Measurements from ENCODE around the gene SHROOM3.
"Not testable (repeated sequence)": the region's sequence is repeated elsewhere in the genome, so short reads cannot be mapped to it uniquely, and the experiment has no call there.

The SHROOM3 gene

GRCh38 chr4:76601791-76602190, 166.8 kb downstream of the SHROOM3 start:
- Histone ChIP-seq H3K27ac (ENCODE audit: low read depth, low read length) (no peak overlapping the region), H3K9me3 (ENCODE audit: control insufficient read depth in 1 of 2, low read length in 2 of 2) (no peaks in the 10 kb centered on the region), H3K4me3 (ENCODE audit: low read depth in 1 of 2, low read length in 2 of 2) (no peak overlapping the region), H3K36me3 (ENCODE audit: control insufficient read depth in 1 of 2, insufficient read depth in 2 of 2, low read length in 2 of 2) (no peaks in the 10 kb centered on the region), H3K9ac (ENCODE audit: low read depth in 1 of 2, low read length in 2 of 2) (no peak overlapping the region), H3K4me1 (ENCODE audit: control insufficient read depth in 1 of 2, insufficient read depth in 2 of 2, low read length in 2 of 2) (peaks cover 26 to 59% of the 10 kb centered on the region in 2 donors), H3K27me3 (ENCODE audit: control insufficient read depth in 1 of 2, insufficient read depth in 2 of 2, low read length in 2 of 2) (no peaks in the 10 kb centered on the region)

DNA sequence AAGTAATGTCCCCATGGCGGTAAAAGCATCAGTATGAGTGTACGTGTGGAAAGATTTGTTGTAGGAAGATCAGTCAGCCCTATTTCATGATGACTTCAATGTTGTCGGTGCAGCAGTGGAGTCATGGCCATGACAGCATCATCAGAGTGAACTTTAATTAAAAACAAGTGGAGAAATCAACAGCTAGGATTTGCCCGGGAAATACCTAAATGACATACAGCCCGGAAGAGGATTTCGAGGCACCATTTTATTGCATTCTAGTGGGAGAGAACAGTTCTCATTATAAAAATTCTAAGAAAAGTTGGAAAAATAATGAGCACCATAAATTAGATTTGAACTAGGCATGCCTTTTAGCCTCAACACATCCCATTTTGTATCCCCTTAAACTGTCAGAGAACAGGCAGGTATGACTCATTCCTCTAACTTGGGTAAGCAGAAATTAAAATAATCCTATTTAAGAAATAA, 170.1 kb downstream of the SHROOM3 start:
- Histone ChIP-seq H3K27ac (ENCODE audit: low read depth, low read length) (no peak overlapping the region), H3K36me3 (ENCODE audit: control insufficient read depth in 1 of 2, insufficient read depth in 2 of 2, low read length in 2 of 2) (no peaks in the 10 kb centered on the region)

DNA sequence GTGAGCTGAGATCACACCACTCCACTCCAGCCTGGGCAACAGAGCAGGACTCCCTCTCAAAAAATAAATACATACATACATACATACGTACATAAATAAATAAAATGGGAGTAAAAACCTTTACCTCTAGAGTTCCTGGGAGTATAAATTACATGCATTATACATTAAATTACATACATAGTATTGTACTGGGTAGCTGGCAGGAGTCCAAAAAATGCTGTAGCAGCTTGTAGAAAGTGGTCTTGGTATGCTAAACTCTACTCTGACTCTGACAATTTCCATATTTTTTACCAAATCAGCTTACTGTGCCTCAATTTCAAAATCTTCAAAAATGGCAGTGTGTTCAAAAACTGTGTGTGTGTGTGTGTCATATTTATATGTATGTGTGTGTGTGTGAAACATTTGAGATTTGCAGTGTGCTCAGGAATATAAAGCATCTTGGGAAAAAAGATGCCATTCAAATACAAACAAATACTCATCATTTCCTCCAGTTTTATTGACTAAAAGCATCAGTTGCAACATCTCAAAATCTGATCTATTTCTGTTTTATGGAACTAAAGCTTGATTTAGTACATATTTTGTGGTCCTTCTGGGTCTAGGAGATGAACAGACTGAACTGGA, 171.7 kb downstream of the SHROOM3 start:
- H3K27me3 ChIP-seq (ENCODE audit: control insufficient read depth in 1 of 2, insufficient read depth in 2 of 2, low read length in 2 of 2): no peaks in the 10 kb centered on the region
- H3K9ac ChIP-seq (ENCODE audit: low read depth in 1 of 2, low read length in 2 of 2): no peak overlapping the region
- H3K9me3 ChIP-seq (ENCODE audit: control insufficient read depth in 1 of 2, low read length in 2 of 2): no peaks in the 10 kb centered on the region
- H3K27ac ChIP-seq (ENCODE audit: low read depth, low read length): no peak overlapping the region
- peaks cover 26 to 39% of the 10 kb centered on the region in 2 donors for H3K4me1 ChIP-seq (ENCODE audit: control insufficient read depth in 1 of 2, insufficient read depth in 2 of 2, low read length in 2 of 2)
- no peaks in the 10 kb centered on the region for H3K36me3 ChIP-seq (ENCODE audit: control insufficient read depth in 1 of 2, insufficient read depth in 2 of 2, low read length in 2 of 2)
- no peak overlapping the region for H3K4me3 ChIP-seq (ENCODE audit: low read depth in 1 of 2, low read length in 2 of 2)

More for the DNA sequence above, 170.1 kb downstream of the SHROOM3 start:
- H3K4me3 ChIP-seq (ENCODE audit: low read depth in 1 of 2, low read length in 2 of 2): no peak overlapping the region
- H3K4me1 ChIP-seq (ENCODE audit: control insufficient read depth in 1 of 2, insufficient read depth in 2 of 2, low read length in 2 of 2): peaks cover 27 to 45% of the 10 kb centered on the region in 2 donors
- H3K9me3 ChIP-seq (ENCODE audit: control insufficient read depth in 1 of 2, low read length in 2 of 2): no peaks in the 10 kb centered on the region
- H3K9ac ChIP-seq (ENCODE audit: low read depth in 1 of 2, low read length in 2 of 2): no peak overlapping the region
- no peaks in the 10 kb centered on the region for H3K27me3 ChIP-seq (ENCODE audit: control insufficient read depth in 1 of 2, insufficient read depth in 2 of 2, low read length in 2 of 2)

DNA sequence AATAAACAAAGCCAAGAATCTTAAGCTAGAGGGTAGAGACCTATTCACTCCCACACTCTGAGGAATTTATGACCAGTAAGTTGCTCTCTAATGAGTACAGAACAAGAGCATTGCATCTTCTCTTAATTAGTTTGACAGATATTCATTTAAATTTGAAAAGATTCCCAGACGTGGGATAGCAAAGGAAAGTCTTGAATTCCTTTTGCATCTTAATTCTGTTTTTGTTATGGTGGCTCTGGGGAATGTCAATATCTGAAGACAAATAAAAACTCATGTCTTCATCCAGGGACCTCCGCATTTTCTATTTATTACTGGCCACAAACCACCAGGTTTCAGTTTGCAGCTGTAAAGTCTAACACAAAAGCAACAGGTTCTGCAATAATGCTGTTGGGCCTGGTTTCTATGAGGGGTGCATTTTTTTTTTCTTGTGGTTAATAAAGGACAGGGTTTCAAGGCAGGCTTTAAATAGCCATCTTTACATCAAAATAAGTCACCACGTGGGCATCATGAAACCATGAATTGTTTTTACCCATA, 172.3 kb downstream of the SHROOM3 start:
- Histone ChIP-seq H3K27ac (ENCODE audit: low read depth, low read length) (no peak overlapping the region), H3K4me1 (ENCODE audit: control insufficient read depth in 1 of 2, insufficient read depth in 2 of 2, low read length in 2 of 2) (peaks cover 23 to 40% of the 10 kb centered on the region in 2 donors), H3K4me3 (ENCODE audit: low read depth in 1 of 2, low read length in 2 of 2) (no peak overlapping the region)

DNA sequence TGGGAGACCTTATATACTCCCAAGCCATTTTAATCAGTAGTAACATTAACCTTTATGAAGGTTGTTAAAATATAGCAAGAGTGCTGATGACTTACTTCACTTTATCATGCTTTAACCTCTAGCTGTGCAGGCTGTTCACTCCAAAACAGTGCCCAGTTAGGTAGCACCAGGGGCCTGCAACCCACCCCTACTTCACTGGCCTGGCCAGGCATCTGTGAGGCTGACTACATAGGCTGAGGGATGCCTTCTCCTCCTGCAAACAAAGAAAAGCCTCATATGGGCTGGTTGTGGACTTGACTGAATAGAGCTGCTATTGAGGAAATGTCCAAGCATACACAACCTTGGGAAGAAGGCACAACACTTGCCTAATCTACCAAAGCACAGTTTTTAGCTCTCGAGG, 172.8 kb downstream of the SHROOM3 start:
- Histone ChIP-seq H3K36me3 (ENCODE audit: control insufficient read depth in 1 of 2, insufficient read depth in 2 of 2, low read length in 2 of 2) (no peaks in the 10 kb centered on the region), H3K9me3 (ENCODE audit: control insufficient read depth in 1 of 2, low read length in 2 of 2) (no peaks in the 10 kb centered on the region), H3K27ac (ENCODE audit: low read depth, low read length) (no peak overlapping the region), H3K4me1 (ENCODE audit: control insufficient read depth in 1 of 2, insufficient read depth in 2 of 2, low read length in 2 of 2) (peaks cover 19 to 40% of the 10 kb centered on the region in 2 donors), H3K4me3 (ENCODE audit: low read depth in 1 of 2, low read length in 2 of 2) (no peak overlapping the region), H3K9ac (ENCODE audit: low read depth in 1 of 2, low read length in 2 of 2) (no peak overlapping the region), H3K27me3 (ENCODE audit: control insufficient read depth in 1 of 2, insufficient read depth in 2 of 2, low read length in 2 of 2) (no peaks in the 10 kb centered on the region)

More for the DNA sequence above, 172.3 kb downstream of the SHROOM3 start:
- H3K27me3 ChIP-seq (ENCODE audit: control insufficient read depth in 1 of 2, insufficient read depth in 2 of 2, low read length in 2 of 2): no peaks in the 10 kb centered on the region
- no peaks in the 10 kb centered on the region for H3K9me3 ChIP-seq (ENCODE audit: control insufficient read depth in 1 of 2, low read length in 2 of 2)
- no peak overlapping the region for H3K9ac ChIP-seq (ENCODE audit: low read depth in 1 of 2, low read length in 2 of 2)
- H3K36me3 ChIP-seq (ENCODE audit: control insufficient read depth in 1 of 2, insufficient read depth in 2 of 2, low read length in 2 of 2): no peaks in the 10 kb centered on the region

DNA sequence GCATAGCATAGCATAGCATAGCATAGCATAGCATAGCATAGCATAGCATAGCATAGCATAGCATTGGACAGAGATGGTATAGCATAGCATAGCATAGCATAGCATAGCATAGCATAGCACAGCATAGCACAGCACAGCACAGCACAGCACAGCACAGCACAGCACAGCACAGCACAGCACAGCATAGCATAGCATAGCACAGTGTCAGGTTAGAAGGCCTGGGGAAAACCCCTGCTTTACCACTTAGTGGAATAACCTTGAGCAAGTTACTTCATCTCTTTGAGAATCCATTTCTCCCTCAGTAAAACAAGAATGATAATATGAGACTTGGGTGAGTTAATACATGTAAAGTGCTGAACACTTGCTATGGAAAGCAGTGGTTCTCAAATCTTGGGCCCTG, 173.5 kb downstream of the SHROOM3 start:
- H3K36me3 ChIP-seq (ENCODE audit: control insufficient read depth in 1 of 2, insufficient read depth in 2 of 2, low read length in 2 of 2); H3K27ac ChIP-seq (ENCODE audit: low read depth, low read length); H3K4me3 ChIP-seq (ENCODE audit: low read depth in 1 of 2, low read length in 2 of 2); H3K9me3 ChIP-seq (ENCODE audit: control insufficient read depth in 1 of 2, low read length in 2 of 2); H3K9ac ChIP-seq (ENCODE audit: low read depth in 1 of 2, low read length in 2 of 2); H3K27me3 ChIP-seq (ENCODE audit: control insufficient read depth in 1 of 2, insufficient read depth in 2 of 2, low read length in 2 of 2): not testable (repeated sequence)
- peaks cover 17 to 40% of the 10 kb centered on the region in 2 donors for H3K4me1 ChIP-seq (ENCODE audit: control insufficient read depth in 1 of 2, insufficient read depth in 2 of 2, low read length in 2 of 2)

- H3K9ac ChIP-seq (ENCODE audit: low read depth in 1 of 2, low read length in 2 of 2): peak overlapping the region in 1 of 2 donors; percentile 24
Observed at GRCh38 chr4:76610751-76611547, 175.9 kb downstream of the SHROOM3 start.

GRCh38 chr4:76611616-76612207, 176.7 kb downstream of the SHROOM3 start:
- H3K9me3 ChIP-seq (ENCODE audit: control insufficient read depth in 1 of 2, low read length in 2 of 2): no peaks in the 10 kb centered on the region
- peak overlapping the region; percentile 35 for H3K27ac ChIP-seq (ENCODE audit: low read depth, low read length)
- H3K4me1 ChIP-seq (ENCODE audit: control insufficient read depth in 1 of 2, insufficient read depth in 2 of 2, low read length in 2 of 2): peaks cover 21 to 42% of the 10 kb centered on the region in 2 donors
- no peaks in the 10 kb centered on the region for H3K27me3 ChIP-seq (ENCODE audit: control insufficient read depth in 1 of 2, insufficient read depth in 2 of 2, low read length in 2 of 2)
- no peaks in the 10 kb centered on the region for H3K36me3 ChIP-seq (ENCODE audit: control insufficient read depth in 1 of 2, insufficient read depth in 2 of 2, low read length in 2 of 2)
- H3K4me3 ChIP-seq (ENCODE audit: low read depth in 1 of 2, low read length in 2 of 2): peak overlapping the region in 1 of 2 donors; percentile 2
- peak overlapping the region in 1 of 2 donors; percentile 24 for H3K9ac ChIP-seq (ENCODE audit: low read depth in 1 of 2, low read length in 2 of 2)

More at GRCh38 chr4:76610751-76611547, 175.9 kb downstream of the SHROOM3 start:
- H3K27me3 ChIP-seq (ENCODE audit: control insufficient read depth in 1 of 2, insufficient read depth in 2 of 2, low read length in 2 of 2): no peaks in the 10 kb centered on the region
- peak overlapping the region in 1 of 2 donors; percentile 2 for H3K4me3 ChIP-seq (ENCODE audit: low read depth in 1 of 2, low read length in 2 of 2)
- peaks cover 21 to 42% of the 10 kb centered on the region in 2 donors for H3K4me1 ChIP-seq (ENCODE audit: control insufficient read depth in 1 of 2, insufficient read depth in 2 of 2, low read length in 2 of 2)
- no peaks in the 10 kb centered on the region for H3K36me3 ChIP-seq (ENCODE audit: control insufficient read depth in 1 of 2, insufficient read depth in 2 of 2, low read length in 2 of 2)
- H3K27ac ChIP-seq (ENCODE audit: low read depth, low read length): peak overlapping the region; percentile 35
- no peaks in the 10 kb centered on the region for H3K9me3 ChIP-seq (ENCODE audit: control insufficient read depth in 1 of 2, low read length in 2 of 2)

DNA sequence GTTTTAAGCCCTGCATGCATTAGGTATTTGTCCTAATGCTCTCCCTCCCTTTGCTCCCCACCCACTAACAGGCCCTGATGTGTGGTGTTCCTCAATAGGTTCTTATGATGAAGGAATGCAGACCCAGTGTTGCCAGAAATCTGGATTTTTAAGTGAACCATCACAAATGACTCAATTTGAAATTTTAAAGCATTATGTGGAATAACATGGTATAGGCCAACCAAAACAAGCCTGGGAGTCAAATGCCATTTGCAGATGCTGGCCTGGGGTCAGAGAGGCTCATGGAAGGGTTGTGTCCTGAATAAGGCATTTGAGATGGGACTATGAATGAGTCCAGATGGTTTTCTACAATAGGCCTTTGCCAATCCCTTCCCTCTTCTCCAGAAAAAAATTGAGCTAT, 179.6 kb downstream of the SHROOM3 start:
- no peaks in the 10 kb centered on the region for H3K36me3 ChIP-seq (ENCODE audit: control insufficient read depth in 1 of 2, insufficient read depth in 2 of 2, low read length in 2 of 2)
- no peaks in the 10 kb centered on the region for H3K9me3 ChIP-seq (ENCODE audit: control insufficient read depth in 1 of 2, low read length in 2 of 2)
- no peak overlapping the region for H3K27ac ChIP-seq (ENCODE audit: low read depth, low read length)
- peaks cover 11 to 26% of the 10 kb centered on the region in 2 donors for H3K4me1 ChIP-seq (ENCODE audit: control insufficient read depth in 1 of 2, insufficient read depth in 2 of 2, low read length in 2 of 2)
- H3K4me3 ChIP-seq (ENCODE audit: low read depth in 1 of 2, low read length in 2 of 2): no peak overlapping the region
- H3K9ac ChIP-seq (ENCODE audit: low read depth in 1 of 2, low read length in 2 of 2): no peak overlapping the region
- H3K27me3 ChIP-seq (ENCODE audit: control insufficient read depth in 1 of 2, insufficient read depth in 2 of 2, low read length in 2 of 2): no peaks in the 10 kb centered on the region

DNA sequence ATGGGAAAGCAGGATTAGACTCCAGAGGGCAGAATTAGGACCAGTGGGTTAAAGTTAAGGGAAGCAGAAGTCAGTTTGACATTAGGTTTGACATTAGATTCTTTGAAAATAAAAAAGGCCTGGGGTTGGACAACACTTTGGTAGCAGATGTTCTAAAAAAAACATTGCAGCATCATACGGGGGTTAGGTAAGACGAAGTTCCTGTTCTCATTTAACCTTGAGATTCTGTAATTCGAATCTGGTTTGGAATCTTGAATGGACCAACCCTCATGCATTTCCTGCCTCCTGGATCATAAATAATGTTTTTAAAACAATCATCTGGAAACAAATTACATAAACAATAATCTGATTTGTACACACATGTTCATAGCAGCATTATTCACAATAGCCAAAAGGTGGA, 181.0 kb downstream of the SHROOM3 start:
- H3K27me3 ChIP-seq (ENCODE audit: control insufficient read depth in 1 of 2, insufficient read depth in 2 of 2, low read length in 2 of 2): no peaks in the 10 kb centered on the region
- H3K9ac ChIP-seq (ENCODE audit: low read depth in 1 of 2, low read length in 2 of 2): no peak overlapping the region
- peaks cover 10 to 30% of the 10 kb centered on the region in 2 donors for H3K4me1 ChIP-seq (ENCODE audit: control insufficient read depth in 1 of 2, insufficient read depth in 2 of 2, low read length in 2 of 2)
- no peak overlapping the region for H3K27ac ChIP-seq (ENCODE audit: low read depth, low read length)
- H3K36me3 ChIP-seq (ENCODE audit: control insufficient read depth in 1 of 2, insufficient read depth in 2 of 2, low read length in 2 of 2): no peaks in the 10 kb centered on the region
- H3K9me3 ChIP-seq (ENCODE audit: control insufficient read depth in 1 of 2, low read length in 2 of 2): no peaks in the 10 kb centered on the region
- H3K4me3 ChIP-seq (ENCODE audit: low read depth in 1 of 2, low read length in 2 of 2): no peak overlapping the region

Data from duodenal mucosa (tissue), 2 donors.